Measurements from ENCODE around the gene KBTBD13.
"Not testable (repeated sequence)": the region's sequence is repeated elsewhere in the genome, so short reads cannot be mapped to it uniquely, and the experiment has no call there.

KBTBD13 gene

GRCh38 chr15:65076486-65077290 lies at the start of gene KBTBD13:
TSS of gene KBTBD13 (plus strand) at chr15:65076746. CDS start at chr15:65076816, 70 bp downstream.
- DNase-seq = no peak

- DNase-seq = no peak
These were observed 49.8 kb upstream of the KBTBD13 start for GRCh38 chr15:65026756-65027155.

GRCh38 chr15:65027593-65027992 lies 49.0 kb upstream of the KBTBD13 start:
- no peak for DNase-seq

- no peak for DNase-seq
These were observed 48.2 kb upstream of the KBTBD13 start for GRCh38 chr15:65028338-65028737.

- peak; percentile 18 for DNase-seq
These were observed 47.4 kb upstream of the KBTBD13 start, which contains the start of gene MTFMT for GRCh38 chr15:65028921-65029735. TSS of gene MTFMT (minus strand) at chr15:65029639. CDS start at chr15:65029613, 26 bp downstream.

GRCh38 chr15:65029736-65030208 lies 46.8 kb upstream of the KBTBD13 start:
- DNase-seq = no peak

- DNase-seq = no peak
These were observed 43.6 kb upstream of the KBTBD13 start for GRCh38 chr15:65032801-65033537.

GRCh38 chr15:65033659-65034269 lies 42.8 kb upstream of the KBTBD13 start:
- DNase-seq = no peak

- no peak for DNase-seq
These were observed 41.8 kb upstream of the KBTBD13 start for GRCh38 chr15:65034719-65035118.

GRCh38 chr15:65037309-65037708 lies 39.2 kb upstream of the KBTBD13 start:
- no peak for DNase-seq

GRCh38 chr15:65038428-65038827 lies 38.1 kb upstream of the KBTBD13 start:
- DNase-seq = no peak

- no peak for DNase-seq
These were observed 37.7 kb upstream of the KBTBD13 start for GRCh38 chr15:65038836-65039235.

GRCh38 chr15:65040461-65040860 lies 36.1 kb upstream of the KBTBD13 start:
- no peak for DNase-seq

- DNase-seq = no peak
These were observed 34.8 kb upstream of the KBTBD13 start for GRCh38 chr15:65041787-65042186.

- DNase-seq = no peak
These were observed 33.7 kb upstream of the KBTBD13 start for GRCh38 chr15:65042776-65043327.

GRCh38 chr15:65044218-65044617 lies 32.3 kb upstream of the KBTBD13 start:
- not testable (repeated sequence) for DNase-seq

- DNase-seq = no peak
These were observed 31.6 kb upstream of the KBTBD13 start, which contains the start of gene SLC51B for GRCh38 chr15:65044724-65045481. TSS of gene SLC51B (plus strand) at chr15:65045387. CDS start at chr15:65050005, 4,618 bp downstream.

GRCh38 chr15:65048241-65048640 lies 28.3 kb upstream of the KBTBD13 start:
- no peak for DNase-seq

- DNase-seq = peak; percentile 57
These were observed 27.1 kb upstream of the KBTBD13 start for GRCh38 chr15:65049418-65049840.

- DNase-seq = no peak
These were observed 26.3 kb upstream of the KBTBD13 start for GRCh38 chr15:65050270-65050669.

- no peak for DNase-seq
These were observed 25.3 kb upstream of the KBTBD13 start for GRCh38 chr15:65051266-65051665.
